Neural progenitor cell (in vitro differentiated cells): ENCODE results near the gene NANP. TPM values are rescaled to one million over a fixed set of nuclear protein-coding genes. Genes with fewer than 3 reads are reported as not detected.
"Not testable (repeated sequence)": the region's sequence is repeated elsewhere in the genome, so short reads cannot be mapped to it uniquely, and the experiment has no call there.

Experiments
- DNase-seq: peaks from one replicate; pipeline ENCODE4 v3.0.0-alpha.2; 2016; ENCODE audit warnings: low spot score
- H2AFZ ChIP-seq: fragments of 200-600 bp; sonication (generic); replicated peaks from 2 replicates; pipeline ENCODE4 v1.6.1; 2016; ENCODE audit warnings: antibody characterized with exemption
- H3F3A ChIP-seq: fragments of 200-600 bp; sonication (generic); 2 replicates; pipeline ENCODE4 v1.6.1; 2016; ENCODE audit warnings: antibody characterized with exemption, low read depth
- H3K27ac ChIP-seq: fragments of 200-600 bp; sonication (generic); 2 replicates; pipeline ENCODE4 v1.5.1; 2016; ENCODE audit warnings: mild to moderate bottlenecking
- H3K27me3 ChIP-seq: fragments of 200-600 bp; sonication (generic); 2 replicates; pipeline ENCODE4 v1.6.1; 2016; ENCODE audit warnings: mild to moderate bottlenecking, moderate library complexity
- H3K36me3 ChIP-seq: fragments of 200-600 bp; sonication (generic); 2 replicates; pipeline ENCODE4 v1.5.1; 2016
- H3K4me1 ChIP-seq: fragments of 200-600 bp; sonication (generic); 2 replicates; pipeline ENCODE4 v1.6.1; 2016; ENCODE audit warnings: mixed run types
- H3K4me2 ChIP-seq: fragments of 200-600 bp; sonication (generic); 2 replicates; pipeline ENCODE4 v1.6.1; 2016
- H3K4me3 ChIP-seq: fragments of 200-600 bp; sonication (generic); 2 replicates; pipeline ENCODE4 v1.5.1; 2016
- H3K79me2 ChIP-seq: fragments of 200-600 bp; sonication (generic); 2 replicates; pipeline ENCODE4 v1.6.1; 2016; ENCODE audit warnings: low read depth
- H3K9ac ChIP-seq: fragments of 200-600 bp; sonication (generic); 2 replicates; pipeline ENCODE4 v1.6.1; 2016
- H3K9me3 ChIP-seq: fragments of 200-600 bp; sonication (generic); 2 replicates; pipeline ENCODE4 v1.5.1; 2016; ENCODE audit warnings: low read depth
- H4K20me1 ChIP-seq: fragments of 200-600 bp; sonication (generic); 2 replicates; pipeline ENCODE4 v1.6.1; 2016; ENCODE audit warnings: low read depth
- H3K27ac Mint-ChIP-seq: 3 replicates; pipeline ENCODE4 v1.8.0; 2021; ENCODE audit warnings: mixed read lengths
- H3K27me3 Mint-ChIP-seq: 2 replicates; pipeline ENCODE4 v1.8.0; 2022; ENCODE audit warnings: low read depth, mild to moderate bottlenecking, inconsistent platforms, moderate library complexity, mixed read lengths; ENCODE audit not compliant: insufficient read depth
- H3K36me3 Mint-ChIP-seq: 3 replicates; pipeline ENCODE4 v1.8.0; 2021; ENCODE audit warnings: mixed read lengths
- H3K4me1 Mint-ChIP-seq: 3 replicates; pipeline ENCODE4 v1.8.0; 2021; ENCODE audit warnings: mixed read lengths
- H3K4me3 Mint-ChIP-seq: 3 replicates; pipeline ENCODE4 v1.8.0; 2021; ENCODE audit warnings: mild to moderate bottlenecking, moderate library complexity, mixed read lengths
- H3K9me3 Mint-ChIP-seq: 3 replicates; pipeline ENCODE4 v1.8.0; 2020; ENCODE audit warnings: mixed read lengths
- CTCF ChIP-seq: fragments of 200-600 bp; sonication (generic); IDR thresholded peaks from 2 replicates; pipeline ENCODE4 v1.5.1; 2017; ENCODE audit warnings: antibody characterized with exemption, mild to moderate bottlenecking
- EZH2 ChIP-seq: fragments of 200-600 bp; sonication (generic); IDR thresholded peaks from 2 replicates; pipeline ENCODE4 v1.6.1; 2017; ENCODE audit warnings: antibody characterized with exemption, mild to moderate bottlenecking, moderate library complexity
- EZH2phosphoT487 ChIP-seq: fragments of 200-600 bp; sonication (generic); IDR thresholded peaks from 2 replicates; pipeline ENCODE4 v1.6.1; 2017; ENCODE audit warnings: antibody characterized with exemption
- total RNA-seq: library from RNA; depleted of rRNA; stranded (reverse); fragments of >200 nt; gene quantifications from 2 replicates; pipeline ENCODE4 v1.2.3, GENCODE V29; 2015; ENCODE audit warnings: low replicate concordance

NANP gene
- total RNA-seq, 1 donor from 2014 or later: 3.5 TPM

- peaks cover 2% of the 10 kb centered on the region for H3K27me3 Mint-ChIP-seq
- peaks cover 13% of the 10 kb centered on the region for H3K36me3 Mint-ChIP-seq
- no peaks in the 10 kb centered on the region for H3F3A ChIP-seq
- no peak overlapping the region for H2AFZ ChIP-seq
- H3K4me2 ChIP-seq: no peak overlapping the region
- no peaks in the 10 kb centered on the region for H3K36me3 ChIP-seq
- TF ChIP-seq EZH2 (no peak), CTCF (no peak), EZH2phosphoT487 (no peak)
- no peak overlapping the region for H3K4me3 Mint-ChIP-seq
- no peaks in the 10 kb centered on the region for H3K4me1 Mint-ChIP-seq
- H3K27ac ChIP-seq: no peak overlapping the region
- no peak for DNase-seq
- no peaks in the 10 kb centered on the region for H4K20me1 ChIP-seq
- no peaks in the 10 kb centered on the region for H3K27me3 ChIP-seq
- H3K9ac ChIP-seq: no peak overlapping the region
- H3K79me2 ChIP-seq: no peaks in the 10 kb centered on the region
- H3K4me1 ChIP-seq: no peaks in the 10 kb centered on the region
- no peak overlapping the region for H3K27ac Mint-ChIP-seq
- H3K4me3 ChIP-seq: no peak overlapping the region
- no peaks in the 10 kb centered on the region for H3K9me3 Mint-ChIP-seq
- H3K9me3 ChIP-seq: no peaks in the 10 kb centered on the region
These were observed 44.6 kb upstream of the NANP start for GRCh38 chr20:25668446-25668845.

DNA sequence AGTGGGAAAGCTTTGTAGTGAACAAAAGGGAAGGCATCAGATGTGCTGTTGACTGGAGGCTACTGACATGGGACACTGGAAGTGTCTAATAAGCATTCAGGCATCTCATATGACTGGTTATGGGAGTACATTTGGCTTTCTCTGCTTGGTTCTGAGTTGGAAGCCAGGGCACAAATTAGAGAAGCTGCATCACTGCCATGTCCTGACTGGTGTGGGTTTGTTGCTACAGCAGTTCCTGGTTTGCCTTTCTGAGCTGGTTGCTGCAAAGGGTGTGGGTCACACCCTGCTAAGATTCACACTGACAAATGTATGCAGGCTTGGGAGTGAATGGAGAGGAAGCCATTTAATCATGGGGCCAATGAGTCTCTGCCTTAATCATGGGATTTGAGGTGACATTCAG, 36.2 kb upstream of the NANP start:
- Mint-ChIP-seq H3K27me3 (no peaks in the 10 kb centered on the region), H3K4me1 (no peaks in the 10 kb centered on the region), H3K27ac (no peak overlapping the region), H3K36me3 (no peaks in the 10 kb centered on the region), H3K4me3 (no peak overlapping the region), H3K9me3 (peaks cover 3% of the 10 kb centered on the region)
- no peak for TF ChIP-seq EZH2phosphoT487
- TF ChIP-seq EZH2: no peak
- TF ChIP-seq CTCF: no peak
- H3K79me2 ChIP-seq: no peaks in the 10 kb centered on the region
- H3K4me2 ChIP-seq: no peak overlapping the region
- no peaks in the 10 kb centered on the region for H3F3A ChIP-seq
- no peaks in the 10 kb centered on the region for H3K36me3 ChIP-seq
- no peak overlapping the region for H3K9ac ChIP-seq
- H3K27ac ChIP-seq: no peak overlapping the region
- H4K20me1 ChIP-seq: no peaks in the 10 kb centered on the region
- no peak for DNase-seq
- H3K27me3 ChIP-seq: no peaks in the 10 kb centered on the region
- no peaks in the 10 kb centered on the region for H3K9me3 ChIP-seq
- no peak overlapping the region for H3K4me3 ChIP-seq
- H2AFZ ChIP-seq: no peak overlapping the region
- H3K4me1 ChIP-seq: no peaks in the 10 kb centered on the region

- Histone ChIP-seq H3F3A (no peaks in the 10 kb centered on the region), H3K9me3 (no peaks in the 10 kb centered on the region), H2AFZ (no peak overlapping the region), H3K4me2 (no peak overlapping the region), H3K4me1 (no peaks in the 10 kb centered on the region), H3K27ac (no peak overlapping the region), H3K79me2 (no peaks in the 10 kb centered on the region), H3K27me3 (no peaks in the 10 kb centered on the region), H3K36me3 (no peaks in the 10 kb centered on the region), H3K9ac (no peak overlapping the region), H4K20me1 (no peaks in the 10 kb centered on the region), H3K4me3 (no peak overlapping the region)
- Mint-ChIP-seq H3K27ac (no peak overlapping the region), H3K27me3 (no peaks in the 10 kb centered on the region), H3K4me1 (no peaks in the 10 kb centered on the region), H3K36me3 (no peaks in the 10 kb centered on the region), H3K9me3 (peaks cover 3% of the 10 kb centered on the region), H3K4me3 (no peak overlapping the region)
- no peak for DNase-seq
- no peak for TF ChIP-seq CTCF
- TF ChIP-seq EZH2: no peak
- TF ChIP-seq EZH2phosphoT487: no peak
These were observed 30.7 kb upstream of the NANP start for GRCh38 chr20:25654487-25654886.

DNA sequence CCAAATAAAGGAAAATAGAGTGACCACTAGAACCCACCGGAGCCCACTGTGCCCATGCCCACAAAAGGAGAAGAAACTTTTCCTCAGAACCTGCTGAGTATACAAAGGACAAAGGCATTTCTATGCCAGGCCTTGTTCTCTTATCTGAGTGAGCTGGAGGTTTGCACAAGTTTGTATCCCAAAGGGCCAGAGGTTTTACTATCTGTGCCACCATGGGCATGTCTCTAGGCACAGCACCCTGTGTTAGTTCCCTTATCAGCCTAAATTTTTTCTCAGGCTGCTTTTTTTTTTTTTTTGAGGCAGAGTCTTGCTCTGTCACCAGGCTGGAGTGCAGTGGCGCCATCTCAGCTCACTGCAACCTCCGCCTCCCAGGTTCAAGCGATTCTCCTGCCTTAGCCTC, 29.1 kb upstream of the NANP start:
- H3F3A ChIP-seq, H2AFZ ChIP-seq, H3K9me3 Mint-ChIP-seq, H3K9ac ChIP-seq, H3K27ac Mint-ChIP-seq, H3K4me1 ChIP-seq, H3K27me3 Mint-ChIP-seq, H3K4me3 Mint-ChIP-seq, H3K4me3 ChIP-seq, H3K27me3 ChIP-seq, H3K79me2 ChIP-seq, H3K36me3 ChIP-seq, DNase-seq, H3K36me3 Mint-ChIP-seq, H4K20me1 ChIP-seq, H3K9me3 ChIP-seq, H3K4me2 ChIP-seq, H3K4me1 Mint-ChIP-seq, H3K27ac ChIP-seq: not testable (repeated sequence)
